H1 (cell line): ENCODE measurements around the gene DNASE1L1. TPM values are rescaled to one million over a fixed set of nuclear protein-coding genes. Genes with fewer than 3 reads are reported as not detected.

ENCODE experiments used
- CHD2 ChIP-seq: IDR thresholded peaks from 2 replicates; pipeline ENCODE4 v1.6.1; 2012; ENCODE audit warnings: low read length, improper control_type of control experiment
- MAFK ChIP-seq: IDR thresholded peaks from 2 replicates; pipeline ENCODE4 v1.6.1; 2012; ENCODE audit warnings: low read depth, mild to moderate bottlenecking, improper control_type of control experiment, low read length
- SP1 ChIP-seq: IDR thresholded peaks from 2 replicates; pipeline ENCODE4 v1.6.1; 2011; ENCODE audit warnings: low read depth, low read length
- SP2 ChIP-seq: IDR thresholded peaks from 2 replicates; pipeline ENCODE4 v1.6.1; 2012; ENCODE audit warnings: mild to moderate bottlenecking, low read length, inconsistent platforms
- SRF ChIP-seq: IDR thresholded peaks from 2 replicates; pipeline ENCODE4 v1.6.1; 2011; ENCODE audit warnings: mild to moderate bottlenecking, low read depth, low read length, moderate library complexity
- SUZ12 ChIP-seq: fragments of 200-600 bp; sonication (generic); IDR thresholded peaks from 2 replicates; pipeline ENCODE4 v1.6.1; 2012; ENCODE audit warnings: mild to moderate bottlenecking, inconsistent platforms, low read length, moderate library complexity, mixed read lengths
- TCF12 ChIP-seq: IDR thresholded peaks from 2 replicates; pipeline ENCODE4 v1.6.1; 2011; ENCODE audit warnings: low read depth, mild to moderate bottlenecking, low read length
- polyA plus RNA-seq, 7 experiments: library from polyadenylated mRNA; depleted of rRNA in 3 of 7; stranded (reverse) in 5 of 7; unstranded in 2 of 7; fragments of >200 nt in 5 of 7; fragments of 200-250 nt in 2 of 7; gene quantifications; 1 replicate in 5 of 7; 2 replicates in 1 of 7; 4 replicates in 1 of 7; pipeline versions ENCODE4 v1.2.1 to v1.2.3, GENCODE V29; 2011 to 2013; ENCODE audit warnings: missing spikeins in 2 of 7, mixed read lengths in 2 of 7
- total RNA-seq: library from RNA; stranded (reverse); fragmentation: NEBNext Ultra II Directional; extraction: Animal tissue kit (Norgen Biotek cat#: 25700); gene quantifications from 2 replicates; pipeline ENCODE4 v1.2.1, GENCODE V29; 2021

DNASE1L1 gene
- total and polyA plus RNA-seq, 2 of the 8 experiments (the other 6 are each of a cell fraction or from before 2014, with no cell fraction given): 8.7 to 30.0 TPM

DNA sequence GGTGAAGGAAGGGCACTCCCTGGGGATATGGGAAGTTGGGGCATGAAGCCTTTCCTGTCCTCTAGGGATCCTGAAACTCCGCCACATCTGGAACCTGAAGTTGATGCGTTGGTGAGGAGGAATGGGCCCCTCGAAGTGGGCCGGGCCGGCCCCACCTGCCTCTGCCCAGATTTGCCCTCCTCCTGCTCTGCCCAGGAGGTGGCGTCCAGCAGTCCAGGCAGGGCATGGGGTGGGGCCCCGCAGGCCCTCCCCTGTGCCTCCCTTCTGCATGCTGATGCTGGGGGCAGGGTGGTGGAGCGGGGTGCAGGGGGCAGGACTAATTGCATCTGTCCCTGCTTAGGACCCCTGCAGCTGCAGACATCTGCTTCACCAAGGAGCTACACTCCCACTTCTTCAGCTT is 4.1 kb upstream of the DNASE1L1 start (continued):
- TF ChIP-seq SP1: no peak
- TF ChIP-seq TCF12: no peak
- no peak for TF ChIP-seq SUZ12
- no peak for TF ChIP-seq CHD2
- TF ChIP-seq SP2: no peak
- TF ChIP-seq SRF: no peak
- TF ChIP-seq MAFK: no peak
- TF ChIP-seq, all 59 proteins: peak for 0
